DMS 273 (cell line): ENCODE results near the gene SPON1.

Experiments
- DNase-seq: peaks from one replicate; lab custom pipeline; 2025; ENCODE audit not compliant: unreplicated experiment; lab: John Stamatoyannopoulos, UW

Gene SPON1

DNA sequence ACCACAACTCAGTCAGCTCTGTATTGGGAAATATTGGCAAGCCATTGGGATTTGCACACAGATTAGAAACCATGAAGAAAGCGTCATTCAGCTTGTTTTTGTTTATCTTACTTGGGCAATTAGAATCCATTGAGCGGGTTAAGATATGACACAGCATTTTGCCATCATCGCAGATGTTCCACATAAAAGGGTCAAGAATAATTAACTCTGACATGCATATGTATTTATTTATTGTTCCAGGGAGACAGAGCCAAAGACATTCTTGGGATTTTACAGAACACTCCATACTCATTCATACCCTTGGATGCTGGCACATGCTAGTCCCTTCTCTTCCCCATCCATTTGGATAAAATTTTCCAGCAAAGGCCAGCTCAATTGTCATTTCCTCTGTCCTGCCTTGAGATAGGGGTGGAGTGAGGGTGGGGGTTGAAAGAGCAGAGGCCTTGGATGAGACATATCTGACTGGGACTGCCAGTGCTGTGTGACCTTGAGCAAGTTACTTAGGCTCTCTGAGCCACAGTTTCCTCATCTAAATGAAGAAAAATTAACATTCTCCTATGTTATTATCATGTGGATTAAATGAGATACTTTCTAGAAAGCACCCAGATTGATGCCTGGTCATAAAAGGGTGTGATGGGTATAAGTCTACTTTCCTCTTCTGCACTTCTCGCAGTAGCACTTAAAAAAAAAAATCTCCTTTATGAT lies 216.7 kb downstream of the SPON1 start:
- no peak for DNase-seq

DNA sequence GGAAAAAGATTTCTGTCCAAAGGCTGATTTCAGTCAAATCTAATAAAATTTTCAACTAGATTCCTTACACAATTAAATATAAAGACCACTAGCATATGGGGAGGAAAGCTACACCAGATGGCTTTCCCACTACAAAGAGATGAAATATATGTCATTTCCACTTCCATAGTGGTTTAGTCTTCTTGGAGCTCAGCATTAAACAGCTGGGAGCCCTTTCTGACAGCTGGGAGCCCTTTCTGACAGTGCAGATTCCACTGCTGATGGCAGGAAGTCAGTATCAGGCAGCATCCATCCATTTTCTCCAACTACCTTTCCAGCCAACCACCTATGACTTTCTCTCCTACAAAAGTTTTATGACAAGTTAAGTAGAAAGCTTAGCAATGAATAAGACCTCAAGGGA lies 218.6 kb downstream of the SPON1 start:
- DNase-seq = peak; percentile 42

- no peak for DNase-seq
These were observed 220.4 kb downstream of the SPON1 start for GRCh38 chr11:14182833-14183364.

DNA sequence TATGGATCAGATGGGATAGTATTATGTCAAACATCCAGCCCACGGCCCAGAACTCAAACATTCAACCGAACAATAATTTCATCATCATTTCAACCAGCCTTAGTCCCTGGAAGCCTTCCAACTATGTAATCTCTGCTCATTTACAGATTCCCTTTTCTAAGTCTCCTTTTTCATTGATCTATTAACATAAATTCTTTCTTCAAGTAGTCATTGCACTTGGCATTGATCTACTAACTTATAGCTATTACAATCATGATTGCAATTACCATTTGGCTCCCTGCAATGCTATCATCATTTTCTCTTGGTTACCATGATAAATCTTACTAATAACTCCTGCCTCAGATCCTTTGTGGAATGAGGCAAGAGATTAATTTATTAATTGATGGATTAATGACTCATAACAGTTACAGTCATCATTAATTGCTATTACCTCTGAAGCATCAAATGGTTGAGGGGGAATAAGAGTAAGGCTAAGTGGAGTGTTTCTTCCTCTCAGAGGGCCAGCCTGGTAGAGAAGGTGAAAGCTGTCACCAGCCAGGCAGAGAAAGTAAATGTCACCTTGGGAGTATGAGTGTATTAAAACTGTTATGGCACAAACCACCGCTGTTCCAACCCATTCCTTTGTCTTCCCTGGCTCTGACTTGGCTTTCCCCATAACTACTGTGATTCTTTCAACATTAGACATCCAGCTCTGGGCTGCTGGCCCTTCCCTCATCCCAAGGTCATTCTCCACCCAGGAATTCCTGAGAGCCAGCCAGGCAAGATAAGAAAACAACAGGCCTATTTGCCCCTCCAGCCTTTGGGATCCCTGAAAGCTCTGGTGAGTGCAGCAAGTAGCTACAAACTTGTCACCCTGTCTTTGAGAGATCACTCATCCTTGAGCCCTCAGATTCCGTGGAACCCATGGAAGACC lies 221.8 kb downstream of the SPON1 start:
- no peak for DNase-seq

GRCh38 chr11:14185461-14185860 lies 222.9 kb downstream of the SPON1 start:
- DNase-seq = no peak

DNA sequence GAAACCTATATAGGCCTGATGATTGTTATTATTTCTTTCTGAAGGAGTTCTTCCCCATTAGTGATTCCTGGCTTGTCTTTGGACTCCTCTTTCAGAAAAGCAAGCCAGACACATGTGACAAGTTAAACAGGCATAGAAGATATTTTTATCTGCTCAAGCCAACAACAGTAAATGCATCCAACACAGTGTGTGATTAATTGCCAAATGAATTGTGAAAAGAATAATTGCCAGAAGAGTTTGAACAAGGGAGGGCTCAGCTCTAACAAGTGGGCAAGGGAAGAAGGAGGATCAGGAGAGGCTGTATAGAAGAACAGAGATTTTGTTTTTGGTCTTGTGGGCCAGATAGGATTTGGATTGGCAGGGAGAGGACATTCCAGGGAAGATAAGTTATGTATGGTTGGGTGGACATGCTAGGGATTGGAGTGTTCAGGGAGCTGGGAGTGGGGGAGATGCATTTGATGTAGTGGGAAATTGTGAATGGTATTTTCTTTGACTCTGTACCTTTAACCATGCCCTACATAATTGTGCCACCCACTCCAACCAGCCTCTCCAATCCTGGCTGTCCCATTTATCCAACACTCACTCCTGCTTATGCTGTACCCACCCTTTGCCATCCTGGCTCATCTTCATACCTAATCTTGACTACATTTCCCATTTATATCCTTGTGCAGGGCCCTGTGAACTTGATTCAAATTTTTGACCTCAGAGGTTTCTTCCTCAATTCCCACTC lies 223.7 kb downstream of the SPON1 start:
- DNase-seq = no peak

DNA sequence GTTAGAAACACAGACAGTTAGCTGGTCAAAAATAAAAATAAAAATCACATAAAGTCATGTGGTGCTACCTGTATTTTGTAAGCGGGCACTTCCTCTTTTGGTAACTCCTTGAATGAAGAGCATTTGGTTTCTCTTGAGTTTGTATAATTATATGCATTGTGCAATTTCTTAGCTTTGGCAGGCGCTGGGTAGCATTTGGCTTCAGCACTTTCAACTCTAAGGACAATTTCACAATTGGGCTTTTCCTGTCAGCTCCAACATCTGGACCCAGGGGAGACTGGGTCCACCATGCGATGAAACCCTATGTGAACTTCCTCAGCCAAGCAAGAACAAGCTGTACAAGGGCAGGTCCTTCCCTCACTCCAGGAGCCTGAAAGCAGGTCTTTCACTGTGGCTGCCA lies 227.4 kb downstream of the SPON1 start:
- DNase-seq = no peak

DNA sequence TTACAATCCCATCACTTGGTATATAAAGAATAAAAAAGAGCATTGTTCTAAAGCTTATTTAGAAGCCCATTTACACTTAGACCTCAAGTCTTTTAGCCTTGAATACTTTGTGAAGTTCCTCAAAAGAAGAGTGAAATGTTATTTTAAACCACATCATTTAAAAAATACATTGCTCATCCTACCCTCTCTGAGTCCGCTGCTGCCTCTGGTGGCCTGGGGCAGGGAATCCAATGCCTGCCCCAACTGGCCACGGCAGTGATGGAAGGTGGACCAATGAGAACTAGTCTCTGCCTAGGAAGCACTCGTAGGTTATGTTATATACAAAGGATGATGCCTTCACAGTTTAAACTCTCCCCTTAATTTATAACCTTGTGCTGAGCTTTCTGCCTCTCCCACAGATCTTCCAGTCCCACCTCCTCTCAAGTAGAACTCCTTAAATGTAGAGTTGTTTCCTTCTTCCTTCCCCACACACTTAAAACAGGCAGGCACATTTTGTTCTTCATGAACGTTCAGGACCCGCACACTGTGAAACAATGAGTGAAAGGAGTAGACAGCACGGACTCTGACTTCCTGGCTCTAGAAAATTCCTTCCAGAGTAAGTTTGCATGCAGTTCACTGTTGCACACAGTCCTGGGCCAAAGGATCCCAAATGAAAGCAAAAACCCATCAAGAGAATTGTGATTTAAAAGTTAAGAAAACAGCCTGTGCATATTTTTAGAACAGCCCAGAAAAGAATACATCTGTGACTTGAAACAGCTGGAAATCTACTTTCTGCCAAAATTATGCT lies 228.7 kb downstream of the SPON1 start:
- no peak for DNase-seq

DNA sequence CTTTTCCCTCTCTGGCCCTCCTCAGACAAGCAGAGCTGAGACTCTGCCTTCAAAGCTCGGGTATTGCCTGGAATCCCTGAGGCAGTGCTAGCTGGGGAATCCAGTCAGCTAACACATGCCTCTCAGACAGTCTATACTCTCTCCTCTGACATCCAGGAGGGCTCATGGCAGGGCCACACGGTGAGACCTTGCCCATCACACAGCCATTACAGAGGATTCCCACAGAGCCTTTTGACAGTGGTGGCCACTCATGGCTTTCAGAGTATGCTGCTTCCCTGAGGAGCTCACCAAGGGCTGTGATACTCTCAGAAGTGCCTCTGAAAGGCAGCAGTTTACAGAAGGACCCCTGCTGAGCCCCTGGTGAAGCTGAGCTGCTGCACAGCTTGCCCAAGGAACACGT lies 231.1 kb downstream of the SPON1 start:
- DNase-seq = no peak

- DNase-seq = no peak
These were observed 240.0 kb downstream of the SPON1 start for GRCh38 chr11:14202251-14203196.

GRCh38 chr11:14203321-14203720 lies 240.8 kb downstream of the SPON1 start:
- peak; percentile 63 for DNase-seq

- no peak for DNase-seq
These were observed 250.5 kb downstream of the SPON1 start for GRCh38 chr11:14212986-14213385.

DNA sequence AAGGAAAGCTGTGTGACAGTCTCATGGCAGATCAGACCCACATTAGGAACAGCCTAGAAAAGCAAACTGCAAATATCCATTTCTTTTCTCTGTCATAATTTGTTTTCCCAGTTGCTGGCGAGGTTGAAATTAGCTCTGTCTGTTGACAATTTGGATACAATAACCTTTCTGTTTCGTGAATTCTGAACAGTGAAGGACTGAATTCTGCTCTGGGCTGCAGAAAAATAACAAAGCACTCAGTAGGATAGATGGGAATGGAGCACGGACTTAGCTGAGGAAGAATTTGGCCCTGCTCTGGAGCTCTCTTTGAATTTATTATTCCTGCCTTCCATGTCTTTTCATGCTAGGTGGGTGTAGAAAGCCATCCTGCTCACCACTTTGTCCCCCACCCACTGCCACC lies 256.2 kb downstream of the SPON1 start:
- no peak for DNase-seq

- DNase-seq = no peak
These were observed 261.2 kb downstream of the SPON1 start for GRCh38 chr11:14223636-14224288.

DNA sequence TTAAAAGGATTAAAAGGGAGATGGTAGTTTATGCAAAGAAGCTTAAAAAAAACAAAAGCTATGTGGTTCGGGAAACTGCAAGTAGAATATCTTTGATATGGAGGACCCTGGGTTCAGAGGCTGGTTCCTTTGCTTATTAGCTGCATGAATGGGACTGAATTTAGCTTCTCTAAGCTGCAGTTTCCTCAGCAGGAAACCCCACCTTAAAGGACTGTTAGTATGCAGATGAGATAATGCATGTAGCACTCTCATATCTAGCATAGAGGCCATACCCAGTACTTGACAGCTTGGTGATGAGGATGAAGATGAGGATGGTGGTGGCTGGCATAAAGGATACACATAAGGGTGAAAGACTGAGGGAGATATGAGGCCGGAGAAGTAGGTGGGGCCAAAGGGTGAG lies 261.9 kb downstream of the SPON1 start:
- no peak for DNase-seq

GRCh38 chr11:14225666-14226065 lies 263.1 kb downstream of the SPON1 start:
- no peak for DNase-seq

DNA sequence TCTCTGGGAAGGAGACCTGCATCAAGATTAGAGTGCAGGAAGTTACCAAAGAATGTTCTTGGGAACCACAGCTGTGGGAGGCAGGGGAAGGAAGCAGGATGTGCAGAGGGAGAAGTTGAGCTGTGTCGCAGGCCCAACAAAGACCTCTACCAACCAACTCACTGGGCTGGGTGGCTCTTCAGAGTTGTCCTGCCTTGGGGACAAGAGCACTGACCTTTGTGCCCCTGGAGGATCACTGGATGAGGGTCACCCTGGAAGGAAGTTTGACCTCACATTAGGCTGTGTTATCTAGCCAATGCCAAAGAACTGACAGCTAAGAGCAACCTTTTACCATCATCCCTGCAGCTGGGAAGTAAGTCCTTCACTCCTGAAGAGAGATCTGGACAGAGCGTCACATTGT lies 265.8 kb downstream of the SPON1 start:
- DNase-seq = no peak

- DNase-seq = no peak
These were observed 266.9 kb downstream of the SPON1 start for GRCh38 chr11:14229472-14229871.

DNA sequence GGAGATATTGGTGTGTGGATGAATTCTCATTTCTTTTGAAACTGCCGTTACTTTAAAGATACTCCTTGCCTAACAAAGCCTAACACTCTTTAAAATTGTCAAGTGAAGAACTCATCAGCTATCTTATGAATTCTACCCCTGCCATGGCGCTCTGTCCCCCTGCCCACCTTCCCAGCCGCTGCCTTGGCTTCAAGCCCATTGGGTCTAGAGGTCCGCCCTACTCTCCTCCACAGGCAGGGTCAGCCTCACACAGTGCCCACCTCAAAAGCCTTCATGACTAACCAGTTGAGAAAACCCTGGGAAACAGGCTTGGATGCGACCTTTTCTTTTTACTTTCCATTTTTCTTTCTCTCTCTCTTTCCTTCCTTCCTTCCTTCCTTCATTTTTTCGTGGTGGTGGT lies 267.9 kb downstream of the SPON1 start:
- no peak for DNase-seq
